Endothelial cell of umbilical vein (primary cell): ENCODE data around the gene C10orf67. TPM values are rescaled to one million over a fixed set of nuclear protein-coding genes. Genes with fewer than 3 reads are reported as not detected.

ENCODE experiments used
- BruUV-seq: library from RNA; stranded (reverse); fragments of 400-500 nt; replicated peaks from 2 replicates; lab custom pipeline; 2021; lab: Mats Ljungman, UMichigan
- CTCF ChIA-PET: fragments of 300-600, 350-600 bp; sonication (Branson Sonifier 250); formaldehyde crosslinking; loops from one replicate; lab custom pipeline; 2021; ENCODE audit warnings: antibody characterized with exemption, inconsistent platforms; lab: Charles Lee
- POLR2A ChIA-PET: fragments of 300-600, 350-600 bp; sonication (Branson Sonifier 250); formaldehyde crosslinking; loops from one replicate; lab custom pipeline; 2021; ENCODE audit warnings: antibody characterized with exemption, inconsistent platforms; lab: Charles Lee
- DNase-seq: peaks from one replicate; pipeline ENCODE4 v3.0.0-alpha.2; 2011; ENCODE audit warnings: low read depth, low spot score
- FAIRE-seq: peaks from 2 replicates; lab custom pipeline; 2011; peaks lifted over from hg19 to GRCh38; lab: Jason Lieb, UNC
- H2AFZ ChIP-seq: 2 replicates; pipeline ENCODE4 v1.6.0; 2012; ENCODE audit warnings: low read depth, low read length, control low read depth, inconsistent platforms
- H3K27ac ChIP-seq: 2 replicates; pipeline ENCODE4 v1.5.1; 2011; ENCODE audit warnings: low read depth, mild to moderate bottlenecking, control low read depth, low read length, moderate library complexity; ENCODE audit not compliant: insufficient read depth
- H3K27me3 ChIP-seq, 2 experiments: 2 replicates each; pipeline versions ENCODE4 v1.6.0 to v1.6.1; 2011; ENCODE audit warnings: low read length in 2 of 2, mixed read lengths in 1 of 2; ENCODE audit not compliant: control insufficient read depth in 2 of 2, insufficient read depth in 2 of 2
- H3K36me3 ChIP-seq, 2 experiments: 2 replicates in 1 of 2; 3 replicates in 1 of 2; pipeline ENCODE4 v1.5.1; 2011; ENCODE audit warnings: low read length in 2 of 2, mild to moderate bottlenecking in 1 of 2, moderate library complexity in 1 of 2; ENCODE audit not compliant: control insufficient read depth in 2 of 2, insufficient read depth in 2 of 2; ENCODE audit errors: extremely low read depth in 1 of 2
- H3K4me1 ChIP-seq: 3 replicates; pipeline ENCODE4 v1.5.1; 2011; ENCODE audit warnings: mild to moderate bottlenecking, low read length; ENCODE audit not compliant: control insufficient read depth, insufficient read depth; ENCODE audit errors: extremely low read depth
- H3K4me2 ChIP-seq: 2 replicates; pipeline ENCODE4 v1.6.1; 2011; ENCODE audit warnings: low read length, control low read depth, mixed read lengths; ENCODE audit not compliant: insufficient read depth
- H3K4me3 ChIP-seq, 3 experiments: fragments of 200-600 bp in 1 of 3; sonication (generic), shearing (Covaris generic) in 1 of 3; replicated peaks in 1 of 3; 2 replicates each; pipeline ENCODE4 v1.5.1; 2011 to 2016; ENCODE audit warnings: control low read depth in 3 of 3, low read length in 3 of 3, mild to moderate bottlenecking in 2 of 3, inconsistent platforms in 1 of 3, low read depth in 1 of 3, moderate library complexity in 1 of 3; ENCODE audit not compliant: insufficient read depth in 1 of 3
- H3K79me2 ChIP-seq: 2 replicates; pipeline ENCODE4 v1.6.0; 2012; ENCODE audit warnings: low read length, inconsistent platforms; ENCODE audit not compliant: control insufficient read depth, insufficient read depth
- H3K9ac ChIP-seq: replicated peaks from 2 replicates; pipeline ENCODE3; 2011; ENCODE audit warnings: low read length, control low read depth; ENCODE audit not compliant: insufficient read depth; ENCODE audit errors: extremely low read depth
- H3K9me1 ChIP-seq: replicated peaks from 3 replicates; pipeline ENCODE4 v1.6.0; 2011; ENCODE audit warnings: mild to moderate bottlenecking, low read length; ENCODE audit not compliant: control insufficient read depth, insufficient read depth; ENCODE audit errors: extremely low read depth
- H3K9me3 ChIP-seq: replicated peaks from 2 replicates; pipeline ENCODE4 v1.5.1; 2012; ENCODE audit warnings: low read length, inconsistent platforms; ENCODE audit not compliant: control insufficient read depth, insufficient read depth
- H4K20me1 ChIP-seq: replicated peaks from 2 replicates; pipeline ENCODE3; 2011; ENCODE audit warnings: mild to moderate bottlenecking, low read length; ENCODE audit not compliant: control insufficient read depth, insufficient read depth; ENCODE audit errors: extremely low read depth
- EZH2 ChIP-seq: IDR thresholded peaks from 2 replicates; pipeline ENCODE4 v1.6.1; 2012; ENCODE audit warnings: borderline replicate concordance, low read depth, mild to moderate bottlenecking, moderate library complexity, low read length, inconsistent platforms; ENCODE audit not compliant: severe bottlenecking
- FOS ChIP-seq: IDR thresholded peaks from 2 replicates; pipeline ENCODE4 v1.6.1; 2011; ENCODE audit warnings: mild to moderate bottlenecking, low read length, moderate library complexity, borderline replicate concordance; ENCODE audit not compliant: insufficient read depth
- GATA2 ChIP-seq: IDR thresholded peaks from 2 replicates; pipeline ENCODE4 v1.7.0; 2011; ENCODE audit warnings: low read depth, mild to moderate bottlenecking, moderate library complexity, mixed read lengths, low read length; ENCODE audit not compliant: insufficient read length, insufficient read depth
- JUN ChIP-seq: IDR thresholded peaks from 2 replicates; pipeline ENCODE4 v1.6.1; 2011; ENCODE audit warnings: borderline replicate concordance, low read depth; ENCODE audit not compliant: insufficient read length, insufficient read depth
- MYC ChIP-seq: IDR thresholded peaks from one replicate; pipeline ENCODE4 v1.6.1; 2011; ENCODE audit warnings: mild to moderate bottlenecking, low read depth, low read length
- POLR2A ChIP-seq: IDR thresholded peaks from 2 replicates; pipeline ENCODE4 v1.6.1; 2012; ENCODE audit warnings: low read depth, mild to moderate bottlenecking, control low read depth, low read length
- POLR2AphosphoS5 ChIP-seq: IDR thresholded peaks from 2 replicates; pipeline ENCODE4 v1.6.1; 2012; ENCODE audit warnings: low read depth, mild to moderate bottlenecking, control low read depth, low read length, moderate library complexity; ENCODE audit not compliant: insufficient read depth
- dilution Hi-C: fragments of 300-500 bp; cut with MboI; formaldehyde crosslinking; loops from one replicate; pipeline ENCODE4 v1.15.0; 2019; ENCODE audit warnings: low sequenced_read_pairs; ENCODE audit not compliant: extremely low pct_ligation_motif_present
- intact Hi-C: fragments of 100-400 bp; cut with micrococcal nuclease; formaldehyde crosslinking; loops from one replicate; pipeline ENCODE4 v1.10.0; 2022
- polyA plus RNA-seq, 4 experiments: library from polyadenylated mRNA; depleted of rRNA in 3 of 4; stranded (reverse) in 3 of 4; unstranded in 1 of 4; fragments of >200 nt; gene quantifications; 2 replicates each; pipeline versions ENCODE4 v1.2.1 to v1.2.3, GENCODE V29; 2011 to 2012; ENCODE audit warnings: missing spikeins in 1 of 4
- total RNA-seq: library from RNA; stranded (reverse); gene quantifications from 2 replicates; pipeline ENCODE4 v1.2.3, GENCODE V29; 2021
- TF ChIP-seq, protein P1 (sequence below), 2 donors: IDR thresholded peaks; 1 replicate in 1 of 2; 2 replicates in 1 of 2; pipeline ENCODE4 v1.5.1; 2011; ENCODE audit warnings: low read length in 2 of 2, mild to moderate bottlenecking in 2 of 2, moderate library complexity in 2 of 2, control low read depth in 1 of 2, inconsistent platforms in 1 of 2, low read depth in 1 of 2; ENCODE audit not compliant: insufficient read depth in 1 of 2; ENCODE audit errors: extremely low read depth in 1 of 2
- TF ChIP-seq, protein P2 (sequence below): IDR thresholded peaks from 2 replicates; pipeline ENCODE4 v1.6.1; 2011; ENCODE audit not compliant: insufficient read depth, insufficient read length

Gene C10orf67
- total and polyA plus RNA-seq, 2 donors (not counting 3 experiments of a cell fraction or from before 2014, with no cell fraction given), result not detected

DNA sequence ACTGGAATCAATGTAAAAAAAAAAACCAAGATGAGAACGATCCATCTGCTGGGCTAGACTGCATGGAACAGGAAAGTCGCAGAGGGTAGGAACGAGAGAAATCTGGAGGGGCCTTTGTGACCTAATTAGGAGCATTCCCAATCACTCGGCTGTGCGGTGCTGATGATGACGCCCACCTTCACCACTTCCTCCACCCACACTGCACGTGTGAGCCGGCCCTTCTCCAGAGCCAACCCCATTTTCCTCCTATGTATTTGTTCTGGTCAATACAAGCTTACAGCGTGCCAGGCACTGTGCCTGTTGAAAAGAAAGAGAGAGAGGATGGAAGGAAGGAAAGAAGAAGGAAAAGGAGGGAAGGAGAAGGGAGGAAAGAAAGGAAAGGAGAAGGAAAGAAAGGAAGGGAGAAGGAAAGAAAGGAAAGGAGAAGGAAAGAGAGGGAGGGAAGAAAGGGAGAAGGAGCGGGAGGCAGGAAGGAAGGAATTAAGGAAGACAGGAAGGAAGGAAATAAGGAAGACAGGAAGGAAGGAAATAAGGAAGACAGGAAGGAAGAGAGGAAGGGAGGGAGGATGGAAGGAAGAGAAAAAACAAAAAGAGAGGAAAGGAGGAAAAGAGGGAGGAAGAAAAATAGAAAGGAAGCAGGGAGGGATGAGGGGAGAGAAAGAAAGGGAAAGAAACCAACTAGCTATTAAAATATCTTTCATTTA, 188.0 kb downstream of the C10orf67 start:
- dilution Hi-C loops (no loop called here), intact Hi-C loops (no loop called here)
- no peaks in the 10 kb centered on the region for H3K9me3 ChIP-seq
- FAIRE-seq (no peak), DNase-seq (no peak)
- TF ChIP-seq POLR2AphosphoS5 (no peak), JUN (no peak), FOS (no peak), POLR2A (no peak), GATA2 (no peak), MYC (no peak), EZH2 (no peak)
- TF ChIP-seq, protein P1, sequence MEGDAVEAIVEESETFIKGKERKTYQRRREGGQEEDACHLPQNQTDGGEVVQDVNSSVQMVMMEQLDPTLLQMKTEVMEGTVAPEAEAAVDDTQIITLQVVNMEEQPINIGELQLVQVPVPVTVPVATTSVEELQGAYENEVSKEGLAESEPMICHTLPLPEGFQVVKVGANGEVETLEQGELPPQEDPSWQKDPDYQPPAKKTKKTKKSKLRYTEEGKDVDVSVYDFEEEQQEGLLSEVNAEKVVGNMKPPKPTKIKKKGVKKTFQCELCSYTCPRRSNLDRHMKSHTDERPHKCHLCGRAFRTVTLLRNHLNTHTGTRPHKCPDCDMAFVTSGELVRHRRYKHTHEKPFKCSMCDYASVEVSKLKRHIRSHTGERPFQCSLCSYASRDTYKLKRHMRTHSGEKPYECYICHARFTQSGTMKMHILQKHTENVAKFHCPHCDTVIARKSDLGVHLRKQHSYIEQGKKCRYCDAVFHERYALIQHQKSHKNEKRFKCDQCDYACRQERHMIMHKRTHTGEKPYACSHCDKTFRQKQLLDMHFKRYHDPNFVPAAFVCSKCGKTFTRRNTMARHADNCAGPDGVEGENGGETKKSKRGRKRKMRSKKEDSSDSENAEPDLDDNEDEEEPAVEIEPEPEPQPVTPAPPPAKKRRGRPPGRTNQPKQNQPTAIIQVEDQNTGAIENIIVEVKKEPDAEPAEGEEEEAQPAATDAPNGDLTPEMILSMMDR (IDR thresholded peaks at IDR 0.05; ENCODE audit: extremely low read depth in 1 of 2, insufficient read depth in 1 of 2, low read depth in 1 of 2, low read length in 2 of 2), result no peak
- TF ChIP-seq, protein P2, sequence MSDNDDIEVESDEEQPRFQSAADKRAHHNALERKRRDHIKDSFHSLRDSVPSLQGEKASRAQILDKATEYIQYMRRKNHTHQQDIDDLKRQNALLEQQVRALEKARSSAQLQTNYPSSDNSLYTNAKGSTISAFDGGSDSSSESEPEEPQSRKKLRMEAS, result no peak
- H3K27me3 ChIP-seq, result no peaks in the 10 kb centered on the region
- H3K4me2 ChIP-seq, result no peak overlapping the region
- POLR2A ChIA-PET, result no interaction called here
- H3K36me3 ChIP-seq, result no peaks in the 10 kb centered on the region
- BruUV-seq, result no TSS peak
- no peaks in the 10 kb centered on the region for H4K20me1 ChIP-seq
- H3K4me1 ChIP-seq, result peaks cover 3% of the 10 kb centered on the region
- H3K4me3 ChIP-seq, result no peak overlapping the region
- CTCF ChIA-PET, result interaction anchor here (1.4 to 2.5 kb wide), 4 partner anchors 136 to 1357 kb away, joined by 3 to 10 read pairs (median 3); no protein-coding TSS in a partner anchor
- H2AFZ ChIP-seq, result no peak overlapping the region
- no peaks in the 10 kb centered on the region for H3K79me2 ChIP-seq
- H3K9me1 ChIP-seq, result no peaks in the 10 kb centered on the region
- no peak overlapping the region for H3K27ac ChIP-seq
- no peak overlapping the region for H3K9ac ChIP-seq
